HepG2 (cell line): ENCODE measurements around the gene SGPL1. TPM values are rescaled to one million over a fixed set of nuclear protein-coding genes. Genes with fewer than 3 reads are reported as not detected.

ENCODE experiments used
- ASH2L ChIP-seq: fragments of 300-600, 200-600 bp; sonication (generic); IDR thresholded peaks from 2 replicates; pipeline ENCODE4 v1.7.0; 2017; ENCODE audit warnings: low read depth, mild to moderate bottlenecking, moderate library complexity, mixed read lengths, low read length; ENCODE audit not compliant: insufficient read length
- CBX5 ChIP-seq: sonication (generic); formaldehyde crosslinking; IDR thresholded peaks from 2 replicates; pipeline ENCODE4 v1.4.0; 2020; ENCODE audit warnings: missing genetic modification reagents, borderline replicate concordance
- CCDC6 ChIP-seq: sonication (generic); formaldehyde crosslinking; IDR thresholded peaks from 2 replicates; pipeline ENCODE4 v1.8.1; 2022; ENCODE audit warnings: mild to moderate bottlenecking, missing genetic modification reagents, moderate library complexity
- DNMT1 ChIP-seq: sonication (generic); formaldehyde crosslinking; IDR thresholded peaks from 2 replicates; pipeline ENCODE4 v1.5.1; 2020; ENCODE audit warnings: mild to moderate bottlenecking, missing genetic modification reagents
- EP300 ChIP-seq, 3 experiments: sonication (generic) in 1 of 3; formaldehyde crosslinking in 1 of 3; IDR thresholded peaks; 2 replicates each; pipeline versions ENCODE4 v1.5.1 to v1.6.1; 2011 to 2020; ENCODE audit warnings: low read depth in 2 of 3, low read length in 2 of 3, borderline replicate concordance in 1 of 3, improper control_type of control experiment in 1 of 3, mild to moderate bottlenecking in 1 of 3, missing genetic modification reagents in 1 of 3, moderate library complexity in 1 of 3
- HIVEP1 ChIP-seq: sonication (generic); formaldehyde crosslinking; IDR thresholded peaks from 2 replicates; pipeline ENCODE4 v1.4.0; 2020; ENCODE audit warnings: mild to moderate bottlenecking, missing genetic modification reagents
- JUN ChIP-seq: sonication (generic); formaldehyde crosslinking; IDR thresholded peaks from 2 replicates; pipeline ENCODE4 v1.4.0; 2020; ENCODE audit warnings: mild to moderate bottlenecking, missing genetic modification reagents
- NCOR1 ChIP-seq: fragments of 200-600 bp; sonication (generic); IDR thresholded peaks from 2 replicates; pipeline ENCODE4 v1.7.0; 2017; ENCODE audit warnings: antibody characterized with exemption, low read length, borderline replicate concordance
- RBM22 ChIP-seq: fragments of 200-400 bp; formaldehyde crosslinking; optimal IDR thresholded peaks from 2 replicates; pipeline ENCODE3; 2017; ENCODE audit warnings: mild to moderate bottlenecking, low read length, moderate library complexity
- RXRA ChIP-seq: sonication (generic); formaldehyde crosslinking; IDR thresholded peaks from 2 replicates; pipeline ENCODE4 v1.5.1; 2020; ENCODE audit warnings: missing genetic modification reagents
- SRSF4 ChIP-seq: fragments of 200-400 bp; formaldehyde crosslinking; IDR thresholded peaks from one replicate; pipeline ENCODE4 v1.6.1; 2018; ENCODE audit warnings: mild to moderate bottlenecking, low read depth, low read length, moderate library complexity; ENCODE audit not compliant: poor library complexity, severe bottlenecking
- ZEB1 ChIP-seq: IDR thresholded peaks from 2 replicates; pipeline ENCODE4 v1.6.1; 2012; ENCODE audit warnings: mild to moderate bottlenecking, low read depth, inconsistent platforms; ENCODE audit not compliant: insufficient replicate concordance
- ZNF430 ChIP-seq: sonication (generic); formaldehyde crosslinking; IDR thresholded peaks from 2 replicates; pipeline ENCODE4 v1.9.0; 2021; ENCODE audit warnings: mild to moderate bottlenecking, missing genetic modification reagents
- ZNF75D ChIP-seq: sonication (generic); formaldehyde crosslinking; IDR thresholded peaks from 2 replicates; pipeline ENCODE4 v1.8.1; 2023; ENCODE audit warnings: missing genetic modification reagents, mild to moderate bottlenecking, borderline replicate concordance
- ZNF761 ChIP-seq: sonication (generic); formaldehyde crosslinking; conservative IDR thresholded peaks from 2 replicates; pipeline ENCODE4 v1.4.0; 2020; ENCODE audit warnings: mild to moderate bottlenecking, missing genetic modification reagents
- ZNF841 ChIP-seq: sonication (generic); formaldehyde crosslinking; IDR thresholded peaks from 2 replicates; pipeline ENCODE4 v1.8.1; 2023; ENCODE audit warnings: missing genetic modification reagents, borderline replicate concordance
- polyA plus RNA-seq, 8 experiments: library from polyadenylated mRNA; depleted of rRNA in 3 of 8; stranded (reverse) in 7 of 8; unstranded in 1 of 8; fragments of >200 nt; fragmentation: Illumina TruSeq in 4 of 8; extraction: Trizol in 4 of 8; gene quantifications; 2 replicates each; pipeline versions ENCODE4 v1.2.1 to v1.2.3, GENCODE V29; 2011 to 2016; ENCODE audit warnings: low read depth in 4 of 8, missing spikeins in 1 of 8, mixed read lengths in 1 of 8; ENCODE audit not compliant: insufficient read depth in 1 of 8
- total RNA-seq, 5 experiments: library from RNA; depleted of rRNA; stranded (reverse); fragments of >200 nt; fragmentation: Illumina TruSeq; extraction: Trizol; gene quantifications; 2 replicates each; pipeline ENCODE4 v1.2.3, GENCODE V29; 2016; ENCODE audit warnings: low read depth in 1 of 5
- TF ChIP-seq, protein P1 (sequence below): sonication (generic); formaldehyde crosslinking; IDR thresholded peaks from 2 replicates; pipeline ENCODE4 v1.5.1; 2020; ENCODE audit warnings: missing genetic modification reagents, mild to moderate bottlenecking, borderline replicate concordance
- TF ChIP-seq, protein P2 (sequence below): sonication (generic); formaldehyde crosslinking; IDR thresholded peaks from 2 replicates; pipeline ENCODE4 v1.4.0; 2020; ENCODE audit warnings: missing genetic modification reagents, mild to moderate bottlenecking, borderline replicate concordance
- TF ChIP-seq, protein P3 (sequence below): IDR thresholded peaks from 2 replicates; pipeline ENCODE4 v1.6.1; 2018; ENCODE audit warnings: missing genetic modification reagents

SGPL1 gene
- total and polyA plus RNA-seq, 2 of the 13 experiments (the other 11 are each of a cell fraction or from before 2014, with no cell fraction given) = 17.6 to 25.0 TPM

DNA sequence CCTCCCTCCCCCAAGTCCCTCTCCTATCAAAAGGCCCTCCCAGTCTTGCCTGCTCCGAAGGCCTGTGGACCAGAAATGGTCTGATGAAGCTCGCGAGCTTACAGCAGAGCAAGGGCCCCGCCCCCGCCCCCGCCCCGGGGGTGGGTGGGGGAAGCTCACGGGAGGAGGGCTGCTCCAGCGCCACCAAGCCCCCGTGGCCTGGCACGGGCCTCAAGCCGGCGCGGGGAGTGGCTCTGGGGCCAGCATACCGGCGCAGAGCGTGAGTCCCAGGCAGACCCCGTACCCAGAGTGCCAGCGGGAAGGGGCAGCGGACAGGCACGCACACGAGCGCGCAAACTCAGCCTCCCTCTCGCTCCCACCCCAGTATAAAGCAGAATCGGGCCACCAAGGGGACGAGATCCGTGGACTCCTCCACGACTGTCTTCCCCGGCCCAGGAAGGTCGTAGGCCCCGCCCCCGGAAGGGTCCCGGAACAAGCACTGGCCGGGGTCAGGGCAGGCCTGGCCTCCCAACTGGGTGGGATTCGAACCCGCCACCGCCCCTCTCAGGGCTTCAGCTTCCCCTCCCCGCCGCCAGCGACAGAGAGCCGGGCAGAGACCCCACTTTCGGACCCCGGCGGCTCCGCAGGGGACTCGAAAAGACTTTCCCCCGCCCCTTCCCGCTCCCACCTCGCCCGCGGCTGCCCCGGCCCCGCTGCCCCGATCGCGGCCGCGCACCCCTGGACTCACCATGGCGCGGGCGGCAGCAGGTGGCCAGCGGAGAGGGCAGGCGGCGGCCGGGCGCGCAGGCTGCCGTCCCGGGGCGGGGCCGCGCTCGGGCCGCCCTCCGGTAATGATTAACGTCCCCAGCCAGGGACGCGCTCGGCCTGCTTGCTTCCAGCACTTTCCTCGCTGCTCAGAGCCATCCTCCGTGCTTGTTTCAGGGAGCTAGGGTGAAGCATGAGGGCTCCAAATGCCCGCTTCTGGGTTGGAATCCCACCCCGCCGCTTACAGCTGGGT is 72.4 kb downstream of the SGPL1 start, which contains the start of gene PCBD1 (continued):
- TF ChIP-seq, protein P1, sequence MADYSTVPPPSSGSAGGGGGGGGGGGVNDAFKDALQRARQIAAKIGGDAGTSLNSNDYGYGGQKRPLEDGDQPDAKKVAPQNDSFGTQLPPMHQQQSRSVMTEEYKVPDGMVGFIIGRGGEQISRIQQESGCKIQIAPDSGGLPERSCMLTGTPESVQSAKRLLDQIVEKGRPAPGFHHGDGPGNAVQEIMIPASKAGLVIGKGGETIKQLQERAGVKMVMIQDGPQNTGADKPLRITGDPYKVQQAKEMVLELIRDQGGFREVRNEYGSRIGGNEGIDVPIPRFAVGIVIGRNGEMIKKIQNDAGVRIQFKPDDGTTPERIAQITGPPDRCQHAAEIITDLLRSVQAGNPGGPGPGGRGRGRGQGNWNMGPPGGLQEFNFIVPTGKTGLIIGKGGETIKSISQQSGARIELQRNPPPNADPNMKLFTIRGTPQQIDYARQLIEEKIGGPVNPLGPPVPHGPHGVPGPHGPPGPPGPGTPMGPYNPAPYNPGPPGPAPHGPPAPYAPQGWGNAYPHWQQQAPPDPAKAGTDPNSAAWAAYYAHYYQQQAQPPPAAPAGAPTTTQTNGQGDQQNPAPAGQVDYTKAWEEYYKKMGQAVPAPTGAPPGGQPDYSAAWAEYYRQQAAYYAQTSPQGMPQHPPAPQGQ (CRISPR knock-in tag) = no peak
- TF ChIP-seq CBX5 (CRISPR knock-in tag) = no peak
- no peak for TF ChIP-seq NCOR1
- TF ChIP-seq HIVEP1 (CRISPR knock-in tag) = no peak
- TF ChIP-seq EP300 (IDR thresholded peaks at IDR 0.05; ENCODE audit: low read depth in 2 of 2, low read length in 2 of 2) = no peak
- no peak for TF ChIP-seq EP300 (CRISPR knock-in tag; IDR thresholded peaks at IDR 0.05; ENCODE audit: borderline replicate concordance)
- TF ChIP-seq JUN (CRISPR knock-in tag) = 0 out of 2 replicates have a peak, but pooled peaks have one; percentile 41
- TF ChIP-seq CCDC6 (CRISPR knock-in tag) = peak; percentile 84
- TF ChIP-seq SRSF4 = no peak
- TF ChIP-seq RBM22 = no peak
- TF ChIP-seq RXRA (CRISPR knock-in tag) = no peak
- TF ChIP-seq, protein P2, sequence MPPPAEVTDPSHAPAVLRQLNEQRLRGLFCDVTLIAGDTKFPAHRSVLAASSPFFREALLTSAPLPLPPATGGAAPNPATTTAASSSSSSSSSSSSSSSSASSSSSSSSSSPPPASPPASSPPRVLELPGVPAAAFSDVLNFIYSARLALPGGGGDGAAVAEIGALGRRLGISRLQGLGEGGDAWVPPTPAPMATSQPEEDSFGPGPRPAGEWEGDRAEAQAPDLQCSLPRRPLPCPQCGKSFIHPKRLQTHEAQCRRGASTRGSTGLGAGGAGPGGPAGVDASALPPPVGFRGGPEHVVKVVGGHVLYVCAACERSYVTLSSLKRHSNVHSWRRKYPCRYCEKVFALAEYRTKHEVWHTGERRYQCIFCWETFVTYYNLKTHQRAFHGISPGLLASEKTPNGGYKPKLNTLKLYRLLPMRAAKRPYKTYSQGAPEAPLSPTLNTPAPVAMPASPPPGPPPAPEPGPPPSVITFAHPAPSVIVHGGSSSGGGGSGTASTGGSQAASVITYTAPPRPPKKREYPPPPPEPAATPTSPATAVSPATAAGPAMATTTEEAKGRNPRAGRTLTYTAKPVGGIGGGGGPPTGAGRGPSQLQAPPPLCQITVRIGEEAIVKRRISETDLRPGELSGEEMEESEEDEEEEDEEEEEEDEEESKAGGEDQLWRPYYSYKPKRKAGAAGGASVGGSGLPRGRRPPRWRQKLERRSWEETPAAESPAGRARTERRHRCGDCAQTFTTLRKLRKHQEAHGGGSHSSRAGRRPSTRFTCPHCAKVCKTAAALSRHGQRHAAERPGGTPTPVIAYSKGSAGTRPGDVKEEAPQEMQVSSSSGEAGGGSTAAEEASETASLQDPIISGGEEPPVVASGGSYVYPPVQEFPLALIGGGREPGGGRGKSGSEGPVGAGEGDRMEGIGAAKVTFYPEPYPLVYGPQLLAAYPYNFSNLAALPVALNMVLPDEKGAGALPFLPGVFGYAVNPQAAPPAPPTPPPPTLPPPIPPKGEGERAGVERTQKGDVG (CRISPR knock-in tag) = no peak
- no peak for TF ChIP-seq DNMT1
- TF ChIP-seq, protein P3, sequence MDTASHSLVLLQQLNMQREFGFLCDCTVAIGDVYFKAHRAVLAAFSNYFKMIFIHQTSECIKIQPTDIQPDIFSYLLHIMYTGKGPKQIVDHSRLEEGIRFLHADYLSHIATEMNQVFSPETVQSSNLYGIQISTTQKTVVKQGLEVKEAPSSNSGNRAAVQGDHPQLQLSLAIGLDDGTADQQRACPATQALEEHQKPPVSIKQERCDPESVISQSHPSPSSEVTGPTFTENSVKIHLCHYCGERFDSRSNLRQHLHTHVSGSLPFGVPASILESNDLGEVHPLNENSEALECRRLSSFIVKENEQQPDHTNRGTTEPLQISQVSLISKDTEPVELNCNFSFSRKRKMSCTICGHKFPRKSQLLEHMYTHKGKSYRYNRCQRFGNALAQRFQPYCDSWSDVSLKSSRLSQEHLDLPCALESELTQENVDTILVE (CRISPR knock-in tag) = no peak; the same call in 1 of the 2 replicates
- TF ChIP-seq ZNF75D = no peak
- 0 out of 2 replicates have a peak, but pooled peaks have one; percentile 29 for TF ChIP-seq ZNF430 (CRISPR knock-in tag)
- 0 out of 2 replicates have a peak, but pooled peaks have one; percentile 62 for TF ChIP-seq ZNF761 (CRISPR knock-in tag)
- no peak; the same call in 1 of the 2 replicates for TF ChIP-seq ZNF841
- no peak for TF ChIP-seq ZEB1
- TF ChIP-seq ASH2L = peak; percentile 45
